GM18867 (cell line): ENCODE results near the gene MANSC1.
A peak's percentile ranks its signal among the peaks of the same experiment; 100 is the strongest.

Source experiments
- ATAC-seq: cut with Tn5 transposase; IDR thresholded peaks from one replicate; pipeline ENCODE4 v1.9.1; 2021; ENCODE audit warnings: mild to moderate bottlenecking, moderate library complexity; ENCODE audit not compliant: unreplicated experiment

Gene MANSC1

DNA sequence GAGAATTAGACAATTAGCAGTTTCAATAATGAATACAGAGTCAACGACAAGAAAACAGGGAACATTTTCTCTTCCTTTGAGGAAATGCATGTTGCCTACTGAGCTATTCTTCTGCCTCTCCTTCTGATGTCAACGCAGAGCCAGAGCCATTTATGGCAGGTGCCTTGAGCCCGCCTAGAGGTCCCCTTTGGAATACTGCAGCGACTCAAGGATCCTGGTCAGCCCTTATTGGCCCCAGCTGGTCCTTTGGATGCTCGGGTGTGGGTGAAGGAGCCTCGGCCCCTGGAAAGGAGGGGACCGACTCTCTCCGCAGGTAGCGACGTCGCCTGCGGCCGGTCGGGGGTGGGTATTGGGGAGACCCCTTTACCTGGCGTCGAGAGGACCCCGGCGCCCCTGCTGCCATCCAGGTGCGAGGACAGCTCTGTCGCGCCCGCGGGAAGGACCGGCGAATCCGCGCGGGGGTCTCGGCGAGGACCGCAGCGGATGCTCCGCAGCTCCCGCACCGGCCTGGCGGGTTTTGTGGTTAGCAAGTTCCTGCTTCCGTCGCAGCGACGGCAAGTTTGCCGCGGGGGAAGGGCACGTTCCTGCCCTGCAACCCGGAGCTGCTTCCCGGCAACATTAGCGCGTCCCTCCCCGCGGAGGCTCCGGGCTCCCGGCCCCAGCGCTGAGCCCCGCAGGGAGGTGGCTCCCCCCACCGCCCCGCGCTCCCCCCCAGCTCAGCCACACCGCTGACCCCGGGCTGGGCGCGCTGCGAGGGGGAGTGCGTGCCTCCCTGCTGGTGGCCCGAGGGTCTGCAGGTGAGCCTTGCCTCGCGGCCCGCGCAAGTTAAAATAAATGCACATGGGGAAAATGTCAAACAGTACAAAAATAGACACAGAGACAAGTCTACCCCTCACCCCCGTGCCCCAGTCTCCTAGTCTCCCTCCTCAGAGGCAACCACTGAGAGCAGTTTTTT lies at the start of gene MANSC1:
TSS of gene MANSC1 (minus strand) at position 532 of the 955 bp plus-strand sequence. CDS start 6,928 bp downstream, outside the sequence.
- ATAC-seq, result no peak

DNA sequence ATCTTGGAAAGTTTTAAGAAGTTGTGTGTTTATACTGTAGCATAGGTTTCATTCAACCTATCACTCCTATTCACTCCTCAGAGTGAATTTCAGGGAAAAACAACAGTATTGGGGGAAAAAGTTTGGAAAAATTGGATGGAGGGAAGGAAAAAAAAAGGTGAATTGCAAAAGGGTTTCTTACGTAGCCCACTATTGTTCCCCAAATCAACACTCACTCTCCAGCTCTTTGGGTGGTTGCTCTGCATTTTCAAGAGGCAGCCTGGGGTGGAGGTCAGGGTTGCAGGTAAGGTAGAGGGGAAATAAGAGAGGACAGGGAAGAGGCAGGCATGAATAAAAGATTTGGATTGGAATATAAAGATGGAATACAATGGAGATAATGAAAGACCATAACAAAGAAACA lies 49.1 kb upstream of the MANSC1 start:
- no peak for ATAC-seq

DNA sequence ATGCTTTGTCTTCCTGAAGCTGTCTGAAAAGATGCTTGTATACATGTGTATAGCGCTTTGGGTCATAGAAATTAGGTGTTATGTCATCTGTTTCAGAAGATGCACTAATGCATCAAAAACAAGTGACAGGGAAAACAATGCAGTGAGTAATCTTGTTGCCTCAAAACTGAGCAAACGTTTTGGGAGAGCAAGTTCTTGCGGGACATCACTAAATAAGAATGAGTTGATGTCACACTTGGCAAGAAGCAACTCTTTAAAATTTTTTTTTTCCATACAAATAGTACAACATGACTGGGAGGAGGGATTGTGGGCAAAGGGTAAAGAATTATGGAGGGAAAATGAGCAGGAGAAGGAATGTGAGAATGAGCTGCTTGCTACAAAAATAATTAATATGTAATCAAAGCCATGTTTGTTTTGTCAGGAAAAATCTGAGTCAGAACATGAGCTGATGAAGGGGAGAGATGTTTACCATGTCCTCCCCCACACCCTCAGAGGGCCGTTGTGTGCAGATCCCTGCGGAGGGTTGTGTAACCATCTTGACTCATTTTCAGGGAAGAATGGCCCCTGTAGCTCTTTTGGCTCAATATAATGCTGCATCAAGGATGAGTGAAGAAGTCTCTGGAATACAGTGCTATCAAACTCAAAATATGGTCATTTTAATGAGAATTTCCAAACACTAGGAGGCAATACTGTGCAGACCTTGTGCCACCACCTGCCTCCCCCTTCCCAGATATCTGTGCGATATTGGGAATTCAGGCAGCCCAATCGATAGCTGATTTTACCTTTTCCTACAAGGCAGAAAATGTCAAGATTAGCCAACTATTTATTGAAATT lies 48.2 kb upstream of the MANSC1 start:
- no peak for ATAC-seq

DNA sequence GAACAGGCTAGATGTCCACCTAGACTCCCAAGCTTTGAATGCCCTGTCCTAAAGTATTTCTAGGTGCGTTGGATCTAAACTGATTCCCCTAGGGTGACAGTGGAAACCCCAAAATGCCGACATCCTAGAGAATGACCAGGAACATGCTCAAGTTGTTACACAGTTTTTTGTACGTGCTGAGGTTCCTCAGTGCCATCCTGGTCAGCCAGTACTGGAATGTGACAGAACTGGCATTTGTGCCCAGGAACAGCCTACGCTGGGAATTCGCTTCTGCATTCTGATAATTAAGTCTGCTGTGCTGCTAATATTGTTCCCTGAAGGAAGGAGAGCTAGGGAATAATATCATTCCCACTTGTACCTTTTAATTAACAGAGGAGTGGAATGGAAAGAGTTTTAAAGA lies 47.1 kb upstream of the MANSC1 start:
- ATAC-seq, result no peak

DNA sequence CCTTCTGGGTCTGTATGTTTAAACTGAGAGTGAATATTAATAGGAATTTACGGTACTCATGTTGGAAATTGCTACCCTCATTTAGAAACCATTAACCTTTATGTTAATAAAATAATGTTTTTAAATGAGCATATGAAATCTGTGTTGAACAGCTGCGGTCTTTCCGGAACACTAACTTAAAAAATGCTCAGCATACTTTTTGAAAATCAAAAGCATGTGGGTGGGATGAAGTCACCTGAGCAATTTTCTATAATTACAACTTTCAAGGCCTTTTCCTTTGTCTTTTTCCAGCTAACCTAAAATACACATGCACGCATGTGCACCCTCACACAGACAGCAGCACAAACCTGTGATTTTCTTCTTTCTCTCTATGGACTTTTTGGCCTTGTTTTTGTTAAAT lies 46.7 kb upstream of the MANSC1 start:
- no peak for ATAC-seq

DNA sequence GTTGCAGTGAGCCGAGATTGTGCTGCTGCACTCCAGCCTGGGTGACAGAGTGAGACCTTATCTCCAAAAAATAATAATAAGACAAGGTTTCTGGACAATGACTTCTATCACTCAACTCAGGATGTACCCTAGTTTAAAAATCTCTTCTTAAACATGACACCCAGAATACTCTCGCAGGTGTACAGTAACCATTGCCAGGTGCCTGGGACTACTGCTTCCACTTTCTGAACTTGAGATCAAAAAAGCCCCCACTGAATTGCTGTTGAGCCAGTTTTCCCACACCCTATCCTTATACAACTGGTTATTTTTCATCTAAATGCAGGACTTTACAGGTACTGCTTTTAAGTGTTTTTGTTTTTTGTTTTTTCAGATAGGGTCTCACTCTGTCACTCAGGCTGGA lies 43.1 kb upstream of the MANSC1 start:
- ATAC-seq, result no peak

DNA sequence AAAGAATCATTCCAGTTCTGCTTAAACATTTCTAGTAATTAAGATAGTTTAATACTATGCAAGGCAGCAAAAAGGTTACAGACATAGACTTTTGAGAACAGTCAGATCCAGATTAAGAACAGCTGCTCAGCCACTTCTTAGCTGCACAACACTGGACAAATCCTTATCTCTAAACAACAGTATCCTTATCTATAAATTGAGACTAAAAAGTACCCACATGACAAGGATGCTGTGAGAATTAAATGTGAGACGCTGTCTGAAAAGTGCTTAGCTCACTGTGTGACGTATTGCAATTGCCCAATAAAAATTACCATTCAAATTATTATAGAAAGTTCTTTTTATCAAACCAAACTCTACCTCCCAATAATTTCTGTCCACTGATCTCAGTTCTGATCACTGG lies 42.4 kb upstream of the MANSC1 start:
- ATAC-seq, result no peak

DNA sequence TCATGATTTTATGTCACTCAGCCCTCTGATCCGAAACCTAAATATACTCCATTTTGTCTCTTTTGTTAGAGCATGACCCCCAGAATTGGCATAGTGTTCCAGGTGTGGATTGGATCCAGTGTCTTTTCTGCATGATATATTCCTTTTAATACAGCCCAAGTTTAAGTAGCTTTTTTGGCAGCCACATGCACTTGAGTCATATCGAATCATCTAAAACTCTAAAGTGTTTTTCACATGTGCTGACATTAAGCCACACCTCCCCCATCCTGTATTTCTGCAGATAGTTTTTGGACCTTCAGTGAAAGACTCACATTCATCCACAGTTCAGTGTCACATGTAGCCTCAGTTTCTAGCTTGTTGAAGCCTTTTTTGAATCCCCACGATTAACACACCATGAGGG lies 37.5 kb upstream of the MANSC1 start:
- ATAC-seq, result no peak

DNA sequence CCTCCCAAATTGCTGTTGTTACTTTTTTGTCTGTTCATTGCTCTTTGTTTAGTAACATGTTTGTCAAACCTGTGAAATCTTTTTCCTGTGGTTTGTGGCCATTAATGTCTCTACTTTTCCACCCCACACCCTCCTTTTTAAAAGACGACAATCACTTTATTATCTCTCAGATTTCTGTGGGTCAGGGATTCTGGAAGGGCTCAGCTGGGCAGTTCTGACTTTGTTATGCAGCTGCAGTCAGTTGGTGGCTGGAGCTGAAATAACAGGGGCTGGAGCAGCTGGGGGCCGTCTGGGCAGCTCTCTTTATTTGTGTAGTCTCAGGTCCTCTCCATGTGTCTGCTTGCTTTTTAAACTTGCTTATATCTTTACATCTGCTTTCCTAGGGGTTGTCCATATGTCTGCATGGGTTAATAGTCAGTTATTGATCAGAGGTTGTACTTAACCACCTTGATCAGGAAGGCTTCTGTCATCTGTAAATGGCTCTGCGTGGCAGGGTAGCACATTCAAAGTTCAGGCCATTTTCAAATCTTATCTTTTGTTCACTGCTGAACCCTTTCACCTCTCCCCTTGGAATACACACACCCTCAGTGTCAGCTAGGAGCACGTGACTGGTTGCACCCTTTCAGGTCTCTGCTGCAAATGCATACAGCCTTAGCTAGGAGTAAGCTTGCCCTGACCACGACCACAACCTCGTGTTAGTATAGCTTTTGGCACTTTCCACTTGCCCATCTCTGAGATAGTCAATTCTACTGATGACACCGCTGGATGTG lies 34.7 kb upstream of the MANSC1 start:
- ATAC-seq, result no peak

DNA sequence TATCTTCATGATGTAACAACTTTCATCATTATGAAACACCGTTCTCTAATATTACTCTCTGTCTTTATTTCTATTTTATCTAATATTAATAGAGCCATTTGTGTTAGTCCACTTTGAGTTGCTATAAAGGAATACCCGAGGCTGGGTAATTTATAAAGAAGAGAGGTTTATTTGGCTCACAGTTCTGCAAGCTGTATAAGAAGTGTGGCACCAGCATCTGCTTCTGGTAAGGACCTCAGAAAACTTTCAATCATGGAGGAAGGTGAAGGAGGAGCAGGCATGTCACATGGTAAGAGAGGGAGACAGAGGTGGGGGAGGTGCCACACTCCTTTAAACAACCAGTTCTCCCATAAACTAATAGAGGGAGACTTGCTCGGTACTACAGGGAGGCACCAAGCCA lies 31.9 kb upstream of the MANSC1 start:
- ATAC-seq, result no peak

DNA sequence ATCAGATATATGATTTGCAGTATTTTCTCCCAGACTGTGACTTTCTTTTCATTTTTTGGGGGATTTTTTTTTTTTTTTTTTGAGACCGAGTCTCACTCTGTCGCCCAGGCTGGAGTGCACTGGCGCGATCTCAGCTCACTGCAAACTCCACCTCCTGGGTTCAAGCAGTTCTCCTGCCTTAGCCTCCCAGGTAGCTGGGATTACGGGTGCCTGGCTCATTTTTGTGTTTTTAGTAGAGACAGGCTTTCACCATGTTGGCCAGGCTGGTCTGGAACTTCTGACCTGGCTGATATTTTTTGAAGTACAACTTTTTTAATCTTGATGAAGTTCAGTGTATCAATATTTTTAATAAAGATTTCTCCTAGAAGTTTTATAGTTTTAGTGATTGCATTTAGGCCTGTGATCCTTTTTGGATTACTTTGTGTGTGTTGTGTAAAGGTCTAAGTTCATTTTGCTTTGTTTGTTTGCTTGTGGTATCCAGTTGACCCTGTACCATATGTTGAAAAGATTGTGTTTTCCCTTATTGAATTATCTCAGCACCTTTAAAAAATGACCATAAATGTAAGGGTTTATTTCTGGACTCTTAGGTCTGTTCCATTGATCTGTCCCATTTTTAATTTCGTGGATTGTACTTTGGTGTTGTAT lies 31.0 kb upstream of the MANSC1 start:
- no peak for ATAC-seq

DNA sequence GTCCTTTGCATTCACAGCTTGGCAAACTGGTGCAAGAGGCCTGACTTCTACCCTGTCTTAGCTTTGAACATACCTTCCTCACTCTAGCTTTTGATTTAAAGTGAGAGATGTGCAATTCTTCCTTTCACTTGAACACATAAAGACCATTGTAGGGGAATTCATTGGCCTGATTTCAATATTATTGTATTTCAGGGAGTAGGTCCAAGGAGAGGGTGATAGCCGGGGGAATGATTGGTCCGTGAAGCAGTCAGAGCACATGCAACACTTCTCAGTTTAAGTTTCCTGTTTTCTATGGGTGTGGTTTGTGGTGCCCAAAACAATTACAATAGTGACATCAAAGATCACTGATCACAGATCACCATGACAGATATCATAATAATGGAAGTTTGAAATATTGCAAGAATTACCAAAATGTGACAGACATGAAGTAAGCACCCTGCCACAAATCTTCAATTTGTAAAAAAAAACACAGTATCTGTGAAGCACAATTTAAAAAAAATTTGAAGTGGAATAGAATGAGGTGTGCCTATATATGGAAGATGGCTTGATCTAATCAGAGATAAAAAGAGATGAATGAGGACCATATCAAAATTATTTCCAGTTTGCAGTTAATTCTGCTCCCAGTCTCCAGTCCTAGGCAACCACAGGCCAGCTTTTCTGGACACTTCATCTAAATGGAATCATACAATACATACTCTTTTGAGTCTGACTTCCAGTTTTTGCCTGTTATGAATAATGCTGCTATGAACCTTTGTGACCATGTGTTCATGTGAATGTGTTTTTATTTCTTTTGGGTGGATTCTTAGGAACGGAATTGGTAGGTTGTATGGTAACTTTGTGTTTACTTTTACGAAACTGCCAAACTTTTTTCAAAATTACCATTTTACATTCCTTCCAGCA lies 30.0 kb upstream of the MANSC1 start:
- no peak for ATAC-seq

DNA sequence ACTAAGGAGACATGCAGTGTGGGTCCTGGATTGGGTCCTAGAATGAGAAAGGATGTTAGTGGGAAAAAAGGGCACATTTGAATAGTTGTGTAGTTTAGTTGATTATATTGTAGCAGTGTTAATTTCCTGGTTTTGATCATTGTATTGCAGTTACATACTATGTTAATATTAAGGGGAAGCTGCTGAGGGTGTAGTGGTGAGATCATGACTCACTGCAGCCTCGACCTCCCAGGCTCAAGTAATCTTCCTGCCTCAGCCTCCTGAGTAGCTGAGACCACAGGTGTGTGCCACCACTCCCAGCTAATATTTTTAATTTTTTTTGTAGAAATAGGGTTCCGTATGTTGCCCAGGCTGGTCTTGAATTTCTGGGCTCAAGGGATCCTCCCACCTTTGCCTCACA lies 28.6 kb upstream of the MANSC1 start:
- no peak for ATAC-seq

DNA sequence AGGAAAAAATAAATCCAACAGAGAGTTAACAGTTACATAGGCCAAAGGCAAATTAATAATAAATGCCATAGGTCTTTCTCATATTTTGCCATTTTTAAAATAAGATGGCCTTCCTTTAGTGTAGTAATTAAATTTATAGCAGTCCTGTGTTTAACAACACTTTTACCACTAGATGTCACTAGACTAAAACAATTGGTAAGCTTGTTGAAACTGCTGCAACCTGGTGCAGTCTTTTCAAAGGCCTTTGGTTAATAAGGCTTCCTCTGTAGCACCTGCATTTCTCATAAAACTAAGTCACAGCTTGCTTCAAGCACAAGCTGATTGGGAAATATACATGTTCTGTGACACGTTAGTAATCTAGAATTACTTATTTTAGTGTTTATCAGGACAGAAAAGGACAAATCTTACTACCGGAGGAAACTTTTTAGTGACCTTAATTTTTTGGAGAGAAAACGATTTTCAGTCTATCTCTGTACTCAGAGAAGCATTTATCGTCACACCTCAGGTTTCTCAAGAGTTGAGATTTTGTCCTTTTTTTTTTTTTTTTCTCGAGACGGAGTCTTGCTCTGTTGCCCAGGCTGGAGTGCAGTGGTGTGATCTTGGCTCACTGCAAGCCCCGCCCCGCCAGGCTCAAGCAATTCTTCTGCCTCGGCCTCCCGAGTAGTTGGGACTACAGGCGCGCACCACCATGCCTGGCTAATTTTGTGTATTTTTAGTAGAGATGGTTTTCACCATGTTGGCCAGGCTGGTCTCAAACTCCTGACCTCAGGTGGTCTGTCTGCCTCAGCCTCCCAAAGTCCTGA lies 26.8 kb upstream of the MANSC1 start:
- ATAC-seq, result peak; percentile 55

DNA sequence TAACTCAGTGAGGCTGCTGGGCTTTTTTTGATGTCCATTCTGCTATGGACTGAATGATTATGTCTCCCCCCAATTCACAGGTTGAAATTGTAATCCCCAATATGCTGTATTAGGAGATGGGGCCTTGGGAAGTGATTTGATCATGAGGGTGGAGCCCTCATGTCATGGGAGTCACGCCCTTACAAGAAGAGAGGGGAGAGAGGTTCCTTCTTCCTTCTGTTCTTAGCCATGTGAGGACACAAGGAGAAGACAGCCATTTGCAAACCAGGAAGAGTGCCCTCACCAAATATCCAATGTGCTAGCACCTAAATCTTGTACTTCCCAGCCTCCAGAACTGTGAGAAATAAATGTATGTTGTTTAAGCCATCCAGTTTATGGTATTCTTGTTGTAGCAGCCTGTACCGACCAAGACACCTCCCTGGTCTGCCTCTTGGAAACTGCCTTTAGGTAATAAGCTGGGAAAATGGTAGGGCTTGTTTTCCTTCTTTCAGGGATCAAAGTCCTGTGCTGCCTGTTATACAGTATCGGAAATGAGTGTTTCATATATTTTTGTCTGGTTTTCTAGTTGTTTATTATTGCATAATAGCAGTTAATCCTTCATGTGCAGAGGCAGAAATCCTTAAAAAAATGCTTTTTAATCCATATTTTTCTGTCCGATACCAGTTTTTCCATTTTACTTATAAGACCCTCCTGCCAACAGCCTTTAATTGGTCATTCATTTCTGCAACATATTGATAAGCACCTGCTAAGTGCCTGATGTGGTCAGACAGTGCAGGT lies 23.1 kb upstream of the MANSC1 start:
- ATAC-seq, result no peak

DNA sequence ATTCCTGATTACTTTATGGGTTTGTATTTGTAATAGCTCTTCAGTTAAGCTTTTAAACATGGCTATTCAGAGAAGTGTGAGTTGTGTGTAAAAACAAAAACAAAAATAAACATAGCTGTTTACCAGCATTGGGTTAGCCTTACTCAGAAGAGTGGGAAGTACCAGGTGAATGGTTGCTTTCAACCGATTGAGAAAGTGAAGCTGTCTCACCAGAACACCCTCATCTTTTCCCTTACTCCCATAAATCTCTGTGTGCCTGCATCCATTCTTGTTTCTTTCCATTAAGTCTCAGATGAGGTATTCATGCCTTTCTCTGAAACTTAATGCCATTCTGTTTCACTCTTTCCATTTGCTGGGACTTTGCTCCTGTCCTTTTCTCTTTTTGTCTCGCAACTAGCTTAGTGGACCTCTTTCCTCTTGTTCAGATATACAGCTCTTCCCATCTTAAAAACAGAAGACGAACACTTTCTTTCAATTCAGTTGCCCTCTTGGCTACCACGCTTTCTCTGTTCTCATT lies 17.5 kb upstream of the MANSC1 start:
- ATAC-seq, result no peak

DNA sequence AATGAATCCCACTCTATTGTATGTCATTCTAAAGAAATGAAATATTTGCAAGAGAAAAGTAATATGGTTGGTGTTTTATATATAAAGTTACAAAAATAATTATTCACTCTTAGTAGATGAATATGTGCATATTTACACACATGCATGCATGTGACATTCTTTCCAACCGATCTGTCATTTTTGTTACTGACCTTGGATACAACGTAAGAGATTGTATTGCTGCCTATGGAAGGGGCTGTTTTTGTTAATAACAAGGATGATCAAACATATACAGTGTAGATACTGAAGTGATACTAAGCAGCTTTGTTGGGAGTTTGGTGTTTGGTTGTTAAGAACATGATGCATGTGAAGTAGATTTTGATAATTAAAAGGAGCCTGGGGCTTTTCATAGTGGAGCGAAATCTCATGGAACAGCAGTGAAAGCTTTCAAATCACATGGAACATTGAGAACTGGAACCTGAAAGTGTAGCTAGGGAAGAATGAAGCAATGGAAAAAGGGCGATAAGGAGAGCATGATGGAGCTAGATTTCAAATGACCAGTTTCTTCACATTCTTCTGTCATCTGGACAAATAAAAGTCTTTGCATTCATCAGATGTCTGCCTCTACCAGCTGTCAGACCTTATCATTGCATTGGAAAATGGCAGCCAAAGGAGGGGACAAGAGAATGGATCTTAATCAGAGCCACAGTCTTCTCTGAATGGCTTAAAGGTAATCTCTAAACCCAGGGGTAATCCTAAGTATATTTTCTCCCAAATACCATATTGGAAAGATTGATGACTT lies 16.8 kb upstream of the MANSC1 start:
- no peak for ATAC-seq
